Rectal smooth muscle tissue (tissue), 1 donor: ENCODE results near the gene LETMD1.

Source experiments
- H3K27ac ChIP-seq: one replicate; pipeline ENCODE4 v1.7.0; 2013; ENCODE audit warnings: low read depth, low read length, inconsistent platforms
- H3K27me3 ChIP-seq: one replicate; pipeline ENCODE4 v1.7.0; 2013; ENCODE audit warnings: low read length; ENCODE audit not compliant: control insufficient read depth, insufficient read depth
- H3K36me3 ChIP-seq: one replicate; pipeline ENCODE4 v1.7.0; 2013; ENCODE audit warnings: low read length; ENCODE audit not compliant: control insufficient read depth, insufficient read depth
- H3K4me1 ChIP-seq: one replicate; pipeline ENCODE4 v1.7.0; 2013; ENCODE audit warnings: low read length; ENCODE audit not compliant: control insufficient read depth, insufficient read depth
- H3K4me3 ChIP-seq: one replicate; pipeline ENCODE4 v1.7.0; 2013; ENCODE audit warnings: low read length
- H3K9ac ChIP-seq: one replicate; pipeline ENCODE4 v1.7.0; 2013; ENCODE audit warnings: low read length

The LETMD1 gene

DNA sequence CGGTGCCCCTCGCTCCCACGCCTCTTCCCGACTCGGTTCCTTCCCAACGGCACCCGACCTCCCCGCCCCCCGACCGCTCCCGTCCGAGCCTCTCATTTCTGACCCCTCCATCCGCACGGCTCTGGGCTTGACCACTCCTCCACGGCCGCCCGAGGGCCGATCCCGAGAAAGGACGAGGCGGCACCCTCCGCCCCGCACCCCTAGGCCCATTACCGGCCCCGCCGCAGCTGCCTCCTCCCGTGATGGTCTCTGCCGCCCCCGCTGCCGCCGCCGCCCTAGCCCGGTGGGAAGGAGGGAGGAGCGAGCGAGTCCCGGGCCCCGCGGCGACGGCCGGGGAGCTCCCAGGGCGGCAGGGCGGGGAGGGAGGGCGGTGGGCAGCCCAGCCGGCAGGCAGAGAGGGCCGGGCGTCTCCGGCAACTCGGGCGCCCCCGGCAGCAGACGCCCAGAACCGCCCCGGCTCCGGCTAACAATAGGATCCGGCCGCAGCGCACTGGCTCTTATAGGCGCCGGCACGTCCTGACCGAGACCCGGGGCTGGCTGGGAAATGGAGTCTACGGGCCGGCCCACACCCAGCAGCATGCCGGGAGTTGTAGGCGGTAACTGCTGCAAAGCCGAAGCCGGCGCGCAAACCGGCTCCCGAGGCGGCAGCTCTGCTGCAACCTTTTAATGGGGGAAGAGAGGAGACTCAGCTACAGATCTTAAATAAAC lies 35.2 kb downstream of the LETMD1 start, which contains the start of gene CSRNP2:
Gene CSRNP2 (minus strand): TSS at position 471 of the 708 bp plus-strand sequence. CDS start 7,035 bp downstream, outside the sequence.
- peak within 1 kb of the TSS; percentile 76 for H3K9ac ChIP-seq
- H3K27me3 ChIP-seq: no peaks in the 10 kb centered on the region
- H3K27ac ChIP-seq: peak within 1 kb of the TSS; percentile 93
- peaks cover 2% of the 10 kb centered on the region for H3K4me1 ChIP-seq
- H3K36me3 ChIP-seq: no peaks in the 10 kb centered on the region
- H3K4me3 ChIP-seq: peak within 1 kb of the TSS; percentile 83

DNA sequence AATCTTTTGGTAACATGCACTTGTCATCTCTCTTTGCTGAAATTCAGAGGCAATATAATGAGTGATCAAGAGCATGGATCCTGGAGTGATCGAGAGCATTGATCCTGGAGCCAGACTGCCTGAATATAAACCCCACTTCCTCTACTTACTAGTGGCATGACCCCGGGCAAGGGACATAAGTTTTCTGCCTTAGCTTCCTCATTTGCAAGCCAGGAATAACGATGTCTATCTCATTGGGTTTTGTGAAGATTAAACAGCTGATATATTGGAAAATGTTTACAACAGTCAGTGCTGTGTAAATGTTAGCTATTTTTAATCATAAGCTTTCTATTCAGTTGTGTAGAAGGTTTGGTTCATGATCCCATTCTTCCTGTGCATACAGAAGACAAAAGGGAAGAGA lies 37.6 kb downstream of the LETMD1 start:
- Histone ChIP-seq H3K36me3 (no peaks in the 10 kb centered on the region), H3K9ac (no peak overlapping the region), H3K27ac (no peak overlapping the region), H3K27me3 (no peaks in the 10 kb centered on the region), H3K4me3 (no peak overlapping the region), H3K4me1 (peaks cover 2% of the 10 kb centered on the region)

DNA sequence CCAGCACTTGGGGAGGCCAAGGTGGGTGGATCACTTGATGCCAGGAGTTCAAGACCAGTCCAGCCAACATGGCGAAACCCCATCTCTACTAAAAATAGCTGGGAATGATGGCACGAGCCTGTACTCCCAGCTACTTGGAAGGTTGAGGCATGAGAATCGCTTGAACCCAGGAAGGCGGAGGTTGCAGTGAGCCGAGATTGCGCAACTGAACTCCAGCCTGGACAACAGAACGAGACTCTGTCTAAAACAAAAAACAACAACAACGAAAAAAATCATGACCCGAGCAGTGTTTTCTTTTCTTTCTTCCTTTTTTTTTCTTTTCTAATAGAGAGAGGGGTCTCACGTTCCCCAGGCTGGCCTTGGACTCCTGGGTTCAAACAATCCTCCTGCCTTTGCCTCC lies 38.8 kb downstream of the LETMD1 start:
- Histone ChIP-seq H3K27ac (no peak overlapping the region), H3K4me1 (peaks cover 2% of the 10 kb centered on the region), H3K36me3 (no peaks in the 10 kb centered on the region), H3K9ac (no peak overlapping the region), H3K4me3 (no peak overlapping the region), H3K27me3 (no peaks in the 10 kb centered on the region)

DNA sequence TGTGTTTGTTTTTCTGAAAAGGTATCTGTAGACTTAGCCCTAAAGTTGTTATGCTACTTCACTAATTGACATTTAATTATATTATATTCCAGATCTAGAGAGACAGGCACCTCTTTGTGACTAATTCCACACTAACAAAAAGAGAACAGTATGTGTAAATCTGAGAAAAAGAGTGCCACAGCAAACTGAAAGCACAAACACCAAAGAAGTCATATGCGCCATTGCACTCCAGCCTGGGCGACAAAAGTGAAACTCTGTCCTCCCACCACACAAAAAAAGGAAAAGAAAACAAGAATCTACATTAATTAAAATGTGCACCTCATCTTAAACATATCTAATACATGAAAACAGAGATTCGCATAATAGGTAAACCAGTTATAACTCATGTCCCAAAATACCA lies 39.7 kb downstream of the LETMD1 start:
- Histone ChIP-seq H3K4me1 (no peaks in the 10 kb centered on the region), H3K4me3 (no peak overlapping the region), H3K27me3 (no peaks in the 10 kb centered on the region), H3K27ac (no peak overlapping the region), H3K36me3 (no peaks in the 10 kb centered on the region), H3K9ac (no peak overlapping the region)

DNA sequence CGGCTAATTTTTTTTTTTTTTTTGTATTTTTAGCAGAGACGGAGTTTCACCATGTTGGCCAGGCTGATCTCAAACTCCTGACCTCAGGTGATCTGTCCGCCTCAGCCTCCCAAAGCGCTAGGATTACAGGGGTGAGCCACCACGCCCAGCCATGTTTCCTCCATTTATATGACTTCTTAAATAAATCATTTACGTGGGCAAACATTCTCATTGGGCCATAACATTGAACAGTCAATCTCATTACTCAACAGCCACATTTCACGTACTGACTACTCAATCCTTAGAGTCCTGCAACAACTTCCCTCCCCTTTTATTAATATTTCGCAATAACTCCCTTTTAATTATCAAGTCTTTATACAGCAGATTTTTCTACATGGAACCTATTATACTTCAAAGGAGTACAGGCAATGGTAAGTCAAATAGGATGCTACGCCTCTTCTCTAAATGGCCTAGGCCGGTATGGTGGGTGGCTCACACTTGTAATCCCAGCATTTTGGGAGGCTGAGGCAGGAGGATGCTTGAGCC lies 42.6 kb downstream of the LETMD1 start:
- Histone ChIP-seq H3K27me3 (no peaks in the 10 kb centered on the region), H3K27ac (no peak overlapping the region), H3K4me1 (no peaks in the 10 kb centered on the region), H3K36me3 (peaks cover 3% of the 10 kb centered on the region), H3K9ac (no peak overlapping the region), H3K4me3 (no peak overlapping the region)

DNA sequence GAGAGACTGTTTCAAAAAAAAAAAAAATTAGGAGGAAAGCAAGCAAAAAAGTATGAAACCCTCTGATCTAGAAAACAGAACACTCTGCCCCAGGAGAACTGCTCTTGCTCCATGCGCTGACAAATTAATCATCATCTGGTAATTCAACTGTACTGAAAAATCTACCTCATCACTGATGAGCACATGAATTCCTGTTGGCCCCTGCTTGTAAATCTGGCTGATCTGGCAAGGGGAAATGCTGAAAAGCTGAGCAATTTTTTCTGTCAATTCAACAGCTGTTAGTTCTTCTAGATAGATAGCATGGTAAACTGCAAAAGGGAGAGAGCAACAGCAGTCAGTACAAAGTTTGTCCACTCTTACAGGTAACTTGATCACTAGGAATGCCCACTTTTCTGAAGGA lies 50.5 kb downstream of the LETMD1 start:
- Histone ChIP-seq H3K36me3 (peaks cover 19% of the 10 kb centered on the region), H3K27me3 (no peaks in the 10 kb centered on the region), H3K4me1 (no peaks in the 10 kb centered on the region), H3K9ac (no peak overlapping the region), H3K27ac (no peak overlapping the region), H3K4me3 (no peak overlapping the region)

DNA sequence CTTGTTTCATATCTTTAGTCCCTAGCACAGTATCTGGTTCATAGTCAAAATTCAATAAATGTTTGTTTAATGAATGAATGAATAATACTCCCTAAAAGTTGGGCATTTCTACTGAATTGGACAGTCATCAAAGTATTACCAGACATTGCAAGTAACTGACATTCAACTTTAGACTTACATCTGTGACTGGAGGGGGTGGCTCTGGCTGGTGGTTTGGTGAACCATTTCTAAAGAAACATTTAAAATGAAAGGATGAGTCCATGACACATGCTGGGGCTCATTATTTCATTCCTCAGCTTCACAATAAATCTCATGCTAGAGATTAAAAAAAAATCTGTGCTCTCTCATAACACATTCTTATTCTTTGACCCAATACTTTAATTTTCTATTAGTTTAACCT lies 55.9 kb downstream of the LETMD1 start:
- Histone ChIP-seq H3K4me1 (no peaks in the 10 kb centered on the region), H3K27ac (no peak overlapping the region), H3K9ac (no peak overlapping the region), H3K4me3 (no peak overlapping the region), H3K36me3 (peaks cover 10% of the 10 kb centered on the region), H3K27me3 (no peaks in the 10 kb centered on the region)

DNA sequence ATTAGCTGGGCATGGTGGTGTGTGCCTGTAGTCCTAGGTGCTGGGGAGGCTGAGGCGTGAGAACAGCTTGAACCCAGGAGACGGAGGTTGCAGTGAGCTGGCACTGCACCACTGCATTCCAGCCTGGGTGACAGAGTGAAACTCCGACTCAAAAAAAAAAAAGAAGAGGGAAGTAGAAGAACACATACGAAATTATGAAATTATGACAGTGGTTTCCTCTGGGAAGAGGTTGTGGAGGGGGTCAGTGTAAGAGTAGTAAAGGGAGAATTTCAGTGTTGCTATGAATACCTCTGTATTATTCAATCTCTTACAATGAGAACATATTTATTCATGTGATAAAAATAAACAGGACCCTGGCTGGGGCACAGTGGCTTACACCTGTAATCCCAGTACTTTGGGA lies 60.0 kb downstream of the LETMD1 start:
- Histone ChIP-seq H3K27me3 (no peaks in the 10 kb centered on the region), H3K9ac (no peak overlapping the region), H3K4me1 (no peaks in the 10 kb centered on the region), H3K27ac (no peak overlapping the region), H3K4me3 (no peak overlapping the region), H3K36me3 (peaks cover 5% of the 10 kb centered on the region)
